CD4-positive, alpha-beta T cell (primary cell): Measurements from ENCODE around the gene TRAK1. TPM values are rescaled to one million over a fixed set of nuclear protein-coding genes. Genes with fewer than 3 reads are reported as not detected.

ENCODE experiments used
- ATAC-seq: fragments of 200-7000 bp; cut with Tn5 transposase; one replicate; pipeline ENCODE4 v1.10.0; 2022; ENCODE audit warnings: mild to moderate bottlenecking; ENCODE audit not compliant: poor library complexity
- CTCF ChIA-PET: fragments of 350-600 bp; sonication (Branson Sonifier 250); formaldehyde crosslinking; loops from one replicate; lab custom pipeline; 2021; ENCODE audit warnings: antibody characterized with exemption, inconsistent platforms; lab: Charles Lee
- POLR2A ChIA-PET: fragments of 350-600 bp; sonication (Branson Sonifier 250); formaldehyde crosslinking; loops from one replicate; lab custom pipeline; 2021; ENCODE audit warnings: antibody characterized with exemption, inconsistent platforms; lab: Charles Lee
- DNase-seq, 14 experiments: peaks; one replicate each; pipeline ENCODE4 v3.0.0-alpha.2; 2013 to 2020; ENCODE audit warnings: mixed read lengths in 2 of 14
- H3K27ac ChIP-seq, 2 donors: one replicate each; pipeline versions ENCODE4 v1.5.1 to v1.7.0; 2013; ENCODE audit warnings: low read length in 2 of 2, low read depth in 1 of 2, mild to moderate bottlenecking in 1 of 2
- H3K27me3 ChIP-seq, 2 experiments: 1 replicate in 1 of 2; 2 replicates in 1 of 2; pipeline versions ENCODE4 v1.6.1 to v1.7.0; 2013; ENCODE audit warnings: low read length in 2 of 2, control low read depth in 1 of 2, mild to moderate bottlenecking in 1 of 2, moderate library complexity in 1 of 2; ENCODE audit not compliant: insufficient read depth in 2 of 2, control insufficient read depth in 1 of 2
- H3K36me3 ChIP-seq: one replicate; pipeline ENCODE4 v1.6.1; 2013; ENCODE audit warnings: low read length, control low read depth; ENCODE audit not compliant: insufficient read depth
- H3K4me1 ChIP-seq: one replicate; pipeline ENCODE4 v1.6.1; 2013; ENCODE audit warnings: low read length, control low read depth; ENCODE audit not compliant: insufficient read depth
- H3K4me3 ChIP-seq: one replicate; pipeline ENCODE4 v1.5.1; 2013; ENCODE audit warnings: mild to moderate bottlenecking, low read length, moderate library complexity
- H3K9me3 ChIP-seq, 2 experiments: 1 replicate in 1 of 2; 2 replicates in 1 of 2; pipeline versions ENCODE4 v1.6.1 to v1.7.0; 2013; ENCODE audit warnings: low read length in 2 of 2, mild to moderate bottlenecking in 2 of 2, control low read depth in 1 of 2, moderate library complexity in 1 of 2; ENCODE audit not compliant: control insufficient read depth in 1 of 2, insufficient read depth in 1 of 2
- H3K27ac Mint-ChIP-seq: one replicate; pipeline ENCODE4 v1.8.0; 2020; ENCODE audit warnings: mixed read lengths
- H3K27me3 Mint-ChIP-seq: one replicate; pipeline ENCODE4 v1.8.0; 2021; ENCODE audit warnings: mixed read lengths
- H3K36me3 Mint-ChIP-seq: one replicate; pipeline ENCODE4 v1.8.0; 2021; ENCODE audit warnings: low read depth, mixed read lengths
- H3K4me1 Mint-ChIP-seq: one replicate; pipeline ENCODE4 v1.8.0; 2021; ENCODE audit warnings: low read depth, mixed read lengths
- H3K4me3 Mint-ChIP-seq: one replicate; pipeline ENCODE4 v1.8.0; 2020; ENCODE audit warnings: mild to moderate bottlenecking, mixed read lengths
- H3K9me3 Mint-ChIP-seq: one replicate; pipeline ENCODE4 v1.8.0; 2020; ENCODE audit warnings: mixed read lengths
- intact Hi-C, 2 experiments: fragments of 100-400 bp; cut with DNase I in 1 of 2; cut with micrococcal nuclease in 1 of 2; formaldehyde crosslinking; loops; one replicate each; pipeline versions ENCODE4 v1.15.1 to v1.9.0; 2023 to 2025; cut with DNase I, micrococcal nuclease
- total RNA-seq, 174 experiments: library from RNA in 2 of 174; stranded (reverse) in 2 of 174; gene quantifications; one replicate each; pipeline ENCODE4 v1.2.3 and lab custom pipeline; 2021 to 2026
- TF ChIP-seq, protein P1 (sequence below): fragments of 200-600 bp; IDR thresholded peaks from one replicate; pipeline ENCODE4 v1.8.0; 2022; ENCODE audit warnings: antibody characterized with exemption, mild to moderate bottlenecking

Gene TRAK1
- total RNA-seq, 2 experiments from 2014 or later = 16.0 to 16.7 TPM

DNA sequence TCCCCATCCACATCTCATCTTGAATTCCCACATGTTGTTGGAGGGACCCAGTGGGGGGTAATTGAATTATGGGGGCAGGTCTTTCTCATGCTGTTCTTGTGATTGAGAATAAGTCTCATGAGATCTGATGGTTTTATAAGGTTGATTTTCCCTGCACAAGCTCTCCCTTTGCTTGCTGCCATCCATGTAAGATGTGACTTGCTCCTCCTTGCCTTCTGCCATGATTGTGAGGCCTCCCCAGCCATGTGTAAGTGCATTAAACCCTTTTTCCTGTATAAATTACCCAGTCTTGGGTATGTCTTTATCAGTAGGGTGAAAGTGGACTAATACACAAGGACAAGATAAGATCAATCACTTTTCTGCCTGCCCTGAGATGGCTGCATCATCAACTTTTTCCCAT is 180.6 kb downstream of the TRAK1 start:
- Mint-ChIP-seq H3K36me3 (no peaks in the 10 kb centered on the region), H3K4me3 (no peak overlapping the region), H3K27me3 (peaks cover 56% of the 10 kb centered on the region), H3K4me1 (no peaks in the 10 kb centered on the region), H3K9me3 (peaks cover 8% of the 10 kb centered on the region), H3K27ac (no peak overlapping the region)
- TF ChIP-seq, protein P1, sequence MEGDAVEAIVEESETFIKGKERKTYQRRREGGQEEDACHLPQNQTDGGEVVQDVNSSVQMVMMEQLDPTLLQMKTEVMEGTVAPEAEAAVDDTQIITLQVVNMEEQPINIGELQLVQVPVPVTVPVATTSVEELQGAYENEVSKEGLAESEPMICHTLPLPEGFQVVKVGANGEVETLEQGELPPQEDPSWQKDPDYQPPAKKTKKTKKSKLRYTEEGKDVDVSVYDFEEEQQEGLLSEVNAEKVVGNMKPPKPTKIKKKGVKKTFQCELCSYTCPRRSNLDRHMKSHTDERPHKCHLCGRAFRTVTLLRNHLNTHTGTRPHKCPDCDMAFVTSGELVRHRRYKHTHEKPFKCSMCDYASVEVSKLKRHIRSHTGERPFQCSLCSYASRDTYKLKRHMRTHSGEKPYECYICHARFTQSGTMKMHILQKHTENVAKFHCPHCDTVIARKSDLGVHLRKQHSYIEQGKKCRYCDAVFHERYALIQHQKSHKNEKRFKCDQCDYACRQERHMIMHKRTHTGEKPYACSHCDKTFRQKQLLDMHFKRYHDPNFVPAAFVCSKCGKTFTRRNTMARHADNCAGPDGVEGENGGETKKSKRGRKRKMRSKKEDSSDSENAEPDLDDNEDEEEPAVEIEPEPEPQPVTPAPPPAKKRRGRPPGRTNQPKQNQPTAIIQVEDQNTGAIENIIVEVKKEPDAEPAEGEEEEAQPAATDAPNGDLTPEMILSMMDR = no peak
- ATAC-seq = no peak
- Histone ChIP-seq H3K9me3 (peaks cover 0 to 4% of the 10 kb centered on the region in 2 experiments), H3K27me3 (peaks cover 24 to 35% of the 10 kb centered on the region in 2 experiments), H3K4me3 (no peak overlapping the region), H3K4me1 (no peaks in the 10 kb centered on the region), H3K36me3 (no peaks in the 10 kb centered on the region), H3K27ac (no peak overlapping the region)
- ChIA-PET POLR2A (no interaction called here), CTCF (no interaction called here)
- intact Hi-C loops = no loop called here
- no peak for DNase-seq

DNA sequence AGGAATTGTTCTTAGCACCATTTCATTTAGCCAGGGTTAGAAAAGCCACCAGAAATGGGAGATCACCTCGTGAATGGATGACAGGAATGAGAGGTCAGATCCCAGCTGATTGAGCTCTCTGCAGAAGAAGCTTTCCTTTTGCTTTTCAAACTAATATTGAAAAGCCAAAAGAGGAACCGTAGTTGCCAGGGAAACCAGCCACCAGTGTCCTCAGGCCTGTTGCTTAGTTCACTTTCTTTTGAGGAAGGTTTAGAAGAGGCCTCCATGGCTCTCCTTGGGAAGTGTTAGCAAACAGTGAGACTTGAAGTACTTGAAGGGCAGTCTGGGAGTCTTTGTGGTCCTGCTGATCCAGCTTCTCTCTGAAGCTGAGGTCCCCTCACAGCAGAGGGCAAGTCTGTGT is 182.2 kb downstream of the TRAK1 start:
- H3K9me3 ChIP-seq = peaks cover 0 to 4% of the 10 kb centered on the region in 2 experiments
- Mint-ChIP-seq H3K4me1 (no peaks in the 10 kb centered on the region), H3K27ac (no peak overlapping the region), H3K27me3 (peaks cover 40% of the 10 kb centered on the region), H3K4me3 (no peak overlapping the region), H3K9me3 (peaks cover 8% of the 10 kb centered on the region), H3K36me3 (no peaks in the 10 kb centered on the region)
- no peak overlapping the region for H3K4me3 ChIP-seq
- H3K27ac ChIP-seq = no peak overlapping the region
- no peaks in the 10 kb centered on the region for H3K4me1 ChIP-seq
- intact Hi-C loops = no loop called here
- H3K36me3 ChIP-seq = no peaks in the 10 kb centered on the region
- DNase-seq = no peak
- no peak for ATAC-seq
- H3K27me3 ChIP-seq = peaks cover 18 to 22% of the 10 kb centered on the region in 2 experiments
- ChIA-PET CTCF (no interaction called here), POLR2A (no interaction called here)
- TF ChIP-seq, protein P1 = no peak

DNA sequence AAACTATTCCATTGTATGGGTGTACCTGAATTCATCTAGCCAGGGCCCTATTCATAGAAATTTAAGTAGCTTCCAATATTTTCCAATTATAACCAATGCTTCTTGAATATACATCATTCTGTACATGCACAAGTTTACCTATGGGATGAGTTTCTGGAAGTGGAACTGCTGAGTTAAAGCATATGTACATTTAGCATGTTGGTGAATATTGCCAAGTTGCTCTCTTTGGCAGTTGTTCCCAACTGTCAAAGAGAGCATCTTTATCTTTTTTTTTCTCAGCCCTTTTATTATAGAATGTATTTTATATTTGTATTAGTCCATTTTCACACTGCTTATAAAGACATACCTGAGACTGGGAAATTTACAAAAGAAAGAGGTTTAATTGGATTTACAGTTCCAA is 183.1 kb downstream of the TRAK1 start:
- no peaks in the 10 kb centered on the region for H3K4me1 ChIP-seq
- no peak overlapping the region for H3K27ac ChIP-seq
- intact Hi-C loops = no loop called here
- no peaks in the 10 kb centered on the region for H3K36me3 ChIP-seq
- H3K27me3 ChIP-seq = peaks cover 10 to 13% of the 10 kb centered on the region in 2 experiments
- Mint-ChIP-seq H3K27me3 (peaks cover 31% of the 10 kb centered on the region), H3K9me3 (peaks cover 12% of the 10 kb centered on the region), H3K4me3 (no peak overlapping the region), H3K36me3 (no peaks in the 10 kb centered on the region), H3K27ac (no peak overlapping the region), H3K4me1 (no peaks in the 10 kb centered on the region)
- no peak overlapping the region for H3K4me3 ChIP-seq
- no peak for ATAC-seq
- POLR2A ChIA-PET = no interaction called here
- H3K9me3 ChIP-seq = peaks cover 0 to 4% of the 10 kb centered on the region in 2 experiments
- no peak for DNase-seq
- TF ChIP-seq, protein P1 = no peak
- CTCF ChIA-PET = no interaction called here
